GM12878 (cell line): Measurements from ENCODE around the gene TMEM79. TPM values are rescaled to one million over a fixed set of nuclear protein-coding genes. Genes with fewer than 3 reads are reported as not detected.

Experiments
- ATAC-seq: fragments of 200-7000 bp; cut with Tn5 transposase; 3 replicates; pipeline ENCODE4 v1.9.1; 2020; ENCODE audit warnings: mild to moderate bottlenecking, moderate library complexity
- BruUV-seq: library from RNA; stranded (reverse); fragments of 400-500 nt; replicated peaks from 2 replicates; lab custom pipeline; 2021; lab: Mats Ljungman, UMichigan
- CTCF ChIA-PET: fragments of 300-600 bp; sonication (Branson Sonifier 250); formaldehyde crosslinking; extraction: SDS; loops from one replicate; lab custom pipeline; 2021; ENCODE audit warnings: inconsistent platforms; lab: Yijun Ruan, JAX
- POLR2A ChIA-PET: fragments of 350-600 bp; formaldehyde crosslinking; extraction: SDS; loops from one replicate; lab custom pipeline; 2021; ENCODE audit warnings: inconsistent platforms; lab: Charles Lee
- RAD21 ChIA-PET: fragments of 300-600 bp; sonication (Branson Sonifier 250); formaldehyde crosslinking; loops from one replicate; lab custom pipeline; 2023; ENCODE audit warnings: antibody characterized with exemption; ENCODE audit not compliant: unreplicated experiment; lab: Charles Lee
- SMC1A ChIA-PET: fragments of 300-600 bp; sonication (Branson Sonifier 250); formaldehyde crosslinking; loops from one replicate; lab custom pipeline; 2023; ENCODE audit not compliant: unreplicated experiment, uncharacterized antibody; lab: Charles Lee
- DNase-seq: peaks from one replicate; pipeline ENCODE4 v3.0.0-alpha.2; 2011; ENCODE audit warnings: low read depth, low spot score
- FAIRE-seq: peaks from 3 replicates; lab custom pipeline; 2011; peaks lifted over from hg19 to GRCh38; lab: Jason Lieb, UNC
- H2AFZ ChIP-seq: 2 replicates; pipeline ENCODE4 v1.6.0; 2011; ENCODE audit warnings: low read depth, low read length, control low read depth; ENCODE audit not compliant: control insufficient read depth
- H3K27ac ChIP-seq: 2 replicates; pipeline ENCODE4 v1.5.1; 2011; ENCODE audit warnings: control low read depth; ENCODE audit not compliant: control insufficient read depth, insufficient read depth
- H3K27me3 ChIP-seq, 2 experiments: replicated peaks in 1 of 2; 2 replicates each; pipeline versions ENCODE4 v1.6.0 to v1.6.1; 2011; ENCODE audit warnings: low read length in 1 of 2; ENCODE audit not compliant: control insufficient read depth in 2 of 2, insufficient read depth in 2 of 2
- H3K36me3 ChIP-seq, 2 experiments: 2 replicates each; pipeline ENCODE4 v1.5.1; 2011; ENCODE audit warnings: low read length in 1 of 2; ENCODE audit not compliant: control insufficient read depth in 2 of 2, insufficient read depth in 2 of 2
- H3K4me1 ChIP-seq: 2 replicates; pipeline ENCODE4 v1.6.1; 2011; ENCODE audit warnings: mild to moderate bottlenecking, low read length, moderate library complexity, mixed read lengths; ENCODE audit not compliant: control insufficient read depth, insufficient read depth
- H3K4me2 ChIP-seq: 2 replicates; pipeline ENCODE4 v1.6.0; 2011; ENCODE audit warnings: control low read depth; ENCODE audit not compliant: control insufficient read depth, insufficient read depth
- H3K4me3 ChIP-seq: fragments of 200-600 bp; sonication (generic); 2 replicates; pipeline ENCODE4 v1.5.1; 2016
- H3K79me2 ChIP-seq: 2 replicates; pipeline ENCODE4 v1.6.0; 2011; ENCODE audit warnings: low read length; ENCODE audit not compliant: control insufficient read depth, insufficient read depth
- H3K9ac ChIP-seq: 2 replicates; pipeline ENCODE4 v1.8.0; 2011; ENCODE audit warnings: low read length, control low read depth, mixed read lengths; ENCODE audit not compliant: control insufficient read depth, insufficient read depth
- H3K9me3 ChIP-seq: replicated peaks from 3 replicates; pipeline ENCODE4 v1.5.1; 2011; ENCODE audit warnings: mild to moderate bottlenecking, low read length; ENCODE audit not compliant: control insufficient read depth, insufficient read depth
- H4K20me1 ChIP-seq: 2 replicates; pipeline ENCODE4 v1.6.0; 2011; ENCODE audit not compliant: control insufficient read depth, insufficient read depth
- CBX3 ChIP-seq: fragments of 200-600 bp; sonication (generic); IDR thresholded peaks from 2 replicates; pipeline ENCODE4 v1.6.1; 2016; ENCODE audit warnings: low read depth, borderline replicate concordance
- CREM ChIP-seq: IDR thresholded peaks from 2 replicates; pipeline ENCODE4 v1.6.1; 2014; ENCODE audit warnings: antibody characterized with exemption, low read depth
- EGR1 ChIP-seq, 2 experiments: IDR thresholded peaks; 1 replicate in 1 of 2; 2 replicates in 1 of 2; pipeline ENCODE4 v1.6.1; 2011 to 2012; ENCODE audit warnings: low read depth in 2 of 2, low read length in 2 of 2, borderline replicate concordance in 1 of 2, mild to moderate bottlenecking in 1 of 2, moderate library complexity in 1 of 2
- GABPA ChIP-seq: IDR thresholded peaks from 2 replicates; pipeline ENCODE4 v1.6.1; 2014; ENCODE audit warnings: antibody characterized with exemption, low read depth, mild to moderate bottlenecking, inconsistent platforms
- HCFC1 ChIP-seq: fragments of 150-350 bp; IDR thresholded peaks from 2 replicates; pipeline ENCODE4 v1.6.1; 2014; ENCODE audit warnings: low read length
- HDGF ChIP-seq: fragments of 450-650 bp; IDR thresholded peaks from 2 replicates; pipeline ENCODE4 v1.6.1; 2016; ENCODE audit warnings: antibody characterized with exemption
- IKZF1 ChIP-seq: fragments of 450-650 bp; conservative IDR thresholded peaks from 2 replicates; pipeline ENCODE4 v1.6.1; 2017; ENCODE audit warnings: antibody characterized with exemption, mild to moderate bottlenecking
- KDM1A ChIP-seq: fragments of 200-600 bp; sonication (generic); IDR thresholded peaks from 2 replicates; pipeline ENCODE4 v1.6.1; 2016; ENCODE audit warnings: borderline replicate concordance
- MXI1 ChIP-seq: fragments of 150-350 bp; IDR thresholded peaks from 2 replicates; pipeline ENCODE4 v1.6.1; 2011; ENCODE audit warnings: low read depth, mild to moderate bottlenecking, inconsistent platforms, low read length, improper control_type of control experiment
- MYB ChIP-seq: fragments of 150-350 bp; IDR thresholded peaks from 2 replicates; pipeline ENCODE4 v1.6.1; 2014; ENCODE audit warnings: mild to moderate bottlenecking, low read depth, low read length, borderline replicate concordance
- NFXL1 ChIP-seq: fragments of 450-650 bp; IDR thresholded peaks from 2 replicates; pipeline ENCODE4 v1.6.1; 2017; ENCODE audit warnings: antibody characterized with exemption, mild to moderate bottlenecking, borderline replicate concordance
- NFYB ChIP-seq: IDR thresholded peaks from 2 replicates; pipeline ENCODE4 v1.6.1; 2011; ENCODE audit warnings: low read depth, mild to moderate bottlenecking, low read length, improper control_type of control experiment, moderate library complexity; ENCODE audit not compliant: insufficient read depth
- RUNX3 ChIP-seq: IDR thresholded peaks from 2 replicates; pipeline ENCODE4 v1.6.1; 2012; ENCODE audit warnings: low read length, inconsistent platforms
- TARDBP ChIP-seq: IDR thresholded peaks from 2 replicates; pipeline ENCODE4 v1.6.1; 2016; ENCODE audit warnings: borderline replicate concordance
- TCF3 ChIP-seq: IDR thresholded peaks from 2 replicates; pipeline ENCODE4 v1.6.1; 2012; ENCODE audit warnings: low read depth, mild to moderate bottlenecking, low read length, borderline replicate concordance; ENCODE audit not compliant: insufficient read depth
- WRNIP1 ChIP-seq: IDR thresholded peaks from 2 replicates; pipeline ENCODE4 v1.6.1; 2011; ENCODE audit warnings: low read depth, low read length, improper control_type of control experiment, borderline replicate concordance
- ZNF274 ChIP-seq: IDR thresholded peaks from one replicate; pipeline ENCODE4 v1.8.0; 2011; ENCODE audit not compliant: insufficient read length, insufficient read depth
- ZSCAN29 ChIP-seq: fragments of 450-650 bp; IDR thresholded peaks from 2 replicates; pipeline ENCODE4 v1.6.1; 2017; ENCODE audit warnings: mild to moderate bottlenecking, moderate library complexity
- ZZZ3 ChIP-seq: IDR thresholded peaks from 2 replicates; pipeline ENCODE4 v1.6.1; 2011; ENCODE audit warnings: low read depth; ENCODE audit not compliant: control insufficient read depth, insufficient read length
- WGBS: methylation state at CpG from one replicate; pipeline ENCODE4 v1.1.6; 2016; ENCODE audit warnings: low lambda C conversion rate; ENCODE audit not compliant: insufficient replicate concordance, insufficient coverage; ENCODE audit errors: missing lambda C conversion rate; 5-methylcytosine and 5-hydroxymethylcytosine counted together
- in situ Hi-C: fragments of 300-500 bp; cut with MboI; formaldehyde crosslinking; loops from 9 replicates; pipeline ENCODE4 v1.14.3; 2018; ENCODE audit warnings: mixed read lengths
- intact Hi-C: fragments of 100-400 bp; cut with micrococcal nuclease; formaldehyde crosslinking; loops from one replicate; pipeline ENCODE4 v1.14.2; 2022; ENCODE audit not compliant: unreplicated experiment
- polyA plus RNA-seq, 11 experiments: library from polyadenylated mRNA; depleted of rRNA in 4 of 11; unstranded in 6 of 11; stranded (reverse) in 5 of 11; fragments of >200 nt; fragmentation: Nextera tagmentation in 4 of 11; fragmentation: Illumina TruSeq in 1 of 11; extraction: Ambion mirVana in 4 of 11; extraction: Trizol in 1 of 11; gene quantifications; 1 replicate in 1 of 11; 2 replicates in 10 of 11; pipeline versions ENCODE4 v1.2.1 to v1.2.3, GENCODE V29; 2011 to 2016; ENCODE audit warnings: inconsistent platforms in 2 of 11, missing spikeins in 2 of 11, low read depth in 1 of 11
- total RNA-seq, 4 experiments: library from RNA; depleted of rRNA in 3 of 4; stranded (reverse); fragments of >200 nt in 3 of 4; fragmentation: Illumina TruSeq in 1 of 4; extraction: Trizol in 1 of 4; gene quantifications; 2 replicates each; pipeline versions ENCODE4 v1.2.1 to v1.2.3, GENCODE V29; 2013 to 2021
- TF ChIP-seq, protein P1 (sequence below): fragments of 450-650 bp; IDR thresholded peaks from 2 replicates; pipeline ENCODE4 v1.6.1; 2017; ENCODE audit warnings: mild to moderate bottlenecking, moderate library complexity
- TF ChIP-seq, protein P2 (sequence below): IDR thresholded peaks from 2 replicates; pipeline ENCODE4 v1.6.1; 2012; ENCODE audit warnings: low read depth, low read length, improper control_type of control experiment

Gene TMEM79
- total and polyA plus RNA-seq, 10 of the 15 experiments (the other 5 are each of a cell fraction or from before 2014, with no cell fraction given) = 0.47 to 5.2 (median 3.8) TPM

DNA sequence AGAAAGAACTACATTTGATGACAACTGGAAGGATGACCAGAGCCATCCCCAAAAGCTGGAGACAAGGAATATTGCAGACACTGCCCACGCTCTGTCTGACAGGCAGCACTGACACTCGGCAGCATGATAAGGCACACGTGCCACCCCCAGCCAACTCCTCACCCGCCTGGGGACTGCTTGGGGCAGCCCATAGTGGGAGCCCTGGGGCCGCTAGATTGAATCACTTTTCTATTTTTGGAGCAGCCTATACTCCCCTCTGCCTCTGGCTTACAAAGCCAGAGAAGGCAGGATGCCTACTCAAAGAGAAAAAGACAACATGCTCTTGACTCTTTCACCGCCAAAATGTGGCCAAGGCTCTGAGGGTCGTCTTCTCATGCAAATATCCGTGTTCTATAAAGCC, 2.8 kb upstream of the TMEM79 start:
- ChIA-PET RAD21 (interaction anchor here (1.0 to 2.6 kb wide), 5 partner anchors 38 to 130 kb away, joined by 3 to 13 read pairs (median 3); no protein-coding TSS in a partner anchor), CTCF (interaction anchor here (0.6 to 7.1 kb wide), 16 partner anchors 8 to 190 kb away, joined by 3 to 58 read pairs (median 4); partner anchors contain the start of genes CCT3 and TSACC), SMC1A (interaction anchor here (0.7 to 4.7 kb wide), 16 partner anchors 9 to 153 kb away, joined by 3 to 39 read pairs (median 4); partner anchors contain the start of genes GLMP and PMF1), POLR2A (interaction anchor here (0.6 to 2.8 kb wide), 7 partner anchors 10 to 223 kb away, joined by 3 to 13 read pairs (median 4); partner anchors contain the start of genes CCT3, MEF2D, PMF1 and TSACC)
- no peaks in the 10 kb centered on the region for H4K20me1 ChIP-seq
- H3K4me2 ChIP-seq = peak overlapping the region; percentile 74
- BruUV-seq = no TSS peak
- WGBS = 0% methylated on average over 8 of the region's 8 CpGs
- H3K4me1 ChIP-seq = peaks cover 15% of the 10 kb centered on the region; the same call in 1 of the 2 replicates
- peak overlapping the region; percentile 89 for H3K9ac ChIP-seq
- intact Hi-C loops (loop anchor here (10.0 kb wide), 1 partner anchor 186 kb away; no protein-coding TSS in a partner anchor), in situ Hi-C loops (no loop called here)
- peaks cover 52% of the 10 kb centered on the region for H3K79me2 ChIP-seq
- H3K27me3 ChIP-seq = no peaks in the 10 kb centered on the region
- H3K4me3 ChIP-seq = peak overlapping the region; percentile 94
- DNase-seq = no peak
- H3K27ac ChIP-seq = peak overlapping the region; percentile 86
- FAIRE-seq = peak; percentile 13
- H2AFZ ChIP-seq = no peak overlapping the region
- peaks cover 8 to 29% of the 10 kb centered on the region in 2 experiments for H3K36me3 ChIP-seq
- H3K9me3 ChIP-seq = no peaks in the 10 kb centered on the region
- ATAC-seq = peak; percentile 75
- TF ChIP-seq MYB = no peak
- TF ChIP-seq GABPA = no peak
- TF ChIP-seq TARDBP = no peak
- TF ChIP-seq CBX3 = no peak
- TF ChIP-seq, protein P1, sequence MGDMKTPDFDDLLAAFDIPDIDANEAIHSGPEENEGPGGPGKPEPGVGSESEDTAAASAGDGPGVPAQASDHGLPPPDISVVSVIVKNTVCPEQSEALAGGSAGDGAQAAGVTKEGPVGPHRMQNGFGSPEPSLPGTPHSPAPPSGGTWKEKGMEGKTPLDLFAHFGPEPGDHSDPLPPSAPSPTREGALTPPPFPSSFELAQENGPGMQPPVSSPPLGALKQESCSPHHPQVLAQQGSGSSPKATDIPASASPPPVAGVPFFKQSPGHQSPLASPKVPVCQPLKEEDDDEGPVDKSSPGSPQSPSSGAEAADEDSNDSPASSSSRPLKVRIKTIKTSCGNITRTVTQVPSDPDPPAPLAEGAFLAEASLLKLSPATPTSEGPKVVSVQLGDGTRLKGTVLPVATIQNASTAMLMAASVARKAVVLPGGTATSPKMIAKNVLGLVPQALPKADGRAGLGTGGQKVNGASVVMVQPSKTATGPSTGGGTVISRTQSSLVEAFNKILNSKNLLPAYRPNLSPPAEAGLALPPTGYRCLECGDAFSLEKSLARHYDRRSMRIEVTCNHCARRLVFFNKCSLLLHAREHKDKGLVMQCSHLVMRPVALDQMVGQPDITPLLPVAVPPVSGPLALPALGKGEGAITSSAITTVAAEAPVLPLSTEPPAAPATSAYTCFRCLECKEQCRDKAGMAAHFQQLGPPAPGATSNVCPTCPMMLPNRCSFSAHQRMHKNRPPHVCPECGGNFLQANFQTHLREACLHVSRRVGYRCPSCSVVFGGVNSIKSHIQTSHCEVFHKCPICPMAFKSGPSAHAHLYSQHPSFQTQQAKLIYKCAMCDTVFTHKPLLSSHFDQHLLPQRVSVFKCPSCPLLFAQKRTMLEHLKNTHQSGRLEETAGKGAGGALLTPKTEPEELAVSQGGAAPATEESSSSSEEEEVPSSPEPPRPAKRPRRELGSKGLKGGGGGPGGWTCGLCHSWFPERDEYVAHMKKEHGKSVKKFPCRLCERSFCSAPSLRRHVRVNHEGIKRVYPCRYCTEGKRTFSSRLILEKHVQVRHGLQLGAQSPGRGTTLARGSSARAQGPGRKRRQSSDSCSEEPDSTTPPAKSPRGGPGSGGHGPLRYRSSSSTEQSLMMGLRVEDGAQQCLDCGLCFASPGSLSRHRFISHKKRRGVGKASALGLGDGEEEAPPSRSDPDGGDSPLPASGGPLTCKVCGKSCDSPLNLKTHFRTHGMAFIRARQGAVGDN = no peak
- TF ChIP-seq ZSCAN29 = no peak
- 0 out of 2 replicates have a peak, but pooled peaks have one; percentile 34 for TF ChIP-seq WRNIP1
- TF ChIP-seq RUNX3 = peak; percentile 51; the same call in 1 of the 2 replicates
- TF ChIP-seq NFYB = no peak
- TF ChIP-seq CREM = 0 out of 2 replicates have a peak, but pooled peaks have one; percentile 31
- 0 out of 3 replicates have a peak, but pooled peaks of 1 of the 2 experiments have one; percentile 23 for TF ChIP-seq EGR1 (IDR thresholded peaks at IDR 0.05; ENCODE audit: borderline replicate concordance in 1 of 2, low read depth in 2 of 2, low read length in 2 of 2)
- TF ChIP-seq HDGF = no peak; the same call in 1 of the 2 replicates
- no peak for TF ChIP-seq ZZZ3
- TF ChIP-seq, protein P2, sequence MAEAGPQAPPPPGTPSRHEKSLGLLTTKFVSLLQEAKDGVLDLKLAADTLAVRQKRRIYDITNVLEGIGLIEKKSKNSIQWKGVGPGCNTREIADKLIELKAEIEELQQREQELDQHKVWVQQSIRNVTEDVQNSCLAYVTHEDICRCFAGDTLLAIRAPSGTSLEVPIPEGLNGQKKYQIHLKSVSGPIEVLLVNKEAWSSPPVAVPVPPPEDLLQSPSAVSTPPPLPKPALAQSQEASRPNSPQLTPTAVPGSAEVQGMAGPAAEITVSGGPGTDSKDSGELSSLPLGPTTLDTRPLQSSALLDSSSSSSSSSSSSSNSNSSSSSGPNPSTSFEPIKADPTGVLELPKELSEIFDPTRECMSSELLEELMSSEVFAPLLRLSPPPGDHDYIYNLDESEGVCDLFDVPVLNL = no peak
- TF ChIP-seq NFXL1 = no peak
- peak; percentile 100 for TF ChIP-seq MXI1
- no peak for TF ChIP-seq HCFC1
- TF ChIP-seq KDM1A = no peak
- TF ChIP-seq IKZF1 = no peak
- TF ChIP-seq TCF3 = no peak
- TF ChIP-seq ZNF274 = no peak
